T-helper 17 cell (primary cell): ENCODE results near the gene PRDM5. TPM values are rescaled to one million over a fixed set of nuclear protein-coding genes. Genes with fewer than 3 reads are reported as not detected.
A peak's percentile ranks its signal among the peaks of the same experiment; 100 is the strongest.

Source experiments
- ATAC-seq: fragments of 150-1000 bp; cut with Tn5 transposase; 2 replicates; pipeline ENCODE4 v1.10.0; 2021; ENCODE audit warnings: mild to moderate bottlenecking, moderate library complexity
- DNase-seq, 3 donors: peaks; one replicate each; pipeline versions ENCODE4 v3.0.0 to v3.0.0-alpha.2; 2020 to 2021
- H3K9me3 ChIP-seq: one replicate; pipeline ENCODE4 v1.7.0; 2013; ENCODE audit warnings: low read length, mild to moderate bottlenecking; ENCODE audit not compliant: control insufficient read depth, poor library complexity, severe bottlenecking
- H3K27ac Mint-ChIP-seq: one replicate; pipeline ENCODE4 v1.8.0; 2022; ENCODE audit warnings: mild to moderate bottlenecking, moderate library complexity, mixed read lengths
- H3K27me3 Mint-ChIP-seq: one replicate; pipeline ENCODE4 v1.8.0; 2022; ENCODE audit warnings: mixed read lengths
- H3K36me3 Mint-ChIP-seq: one replicate; pipeline ENCODE4 v1.8.0; 2022; ENCODE audit warnings: low read depth, mixed read lengths
- H3K4me1 Mint-ChIP-seq: one replicate; pipeline ENCODE4 v1.8.0; 2022; ENCODE audit warnings: mild to moderate bottlenecking, mixed read lengths
- H3K4me3 Mint-ChIP-seq: one replicate; pipeline ENCODE4 v1.8.0; 2022; ENCODE audit warnings: mild to moderate bottlenecking, moderate library complexity, mixed read lengths
- total RNA-seq, 4 donors: library from RNA in 2 of 4; stranded (reverse) in 2 of 4; gene quantifications; one replicate each; pipeline ENCODE4 v1.2.3 and lab custom pipeline; 2022 to 2026

PRDM5 gene
- total RNA-seq, 2 donors from 2014 or later: 0.15 TPM; not detected in 1

- H3K9me3 ChIP-seq: no peaks in the 10 kb centered on the region
- no peak for DNase-seq
- no peak overlapping the region for H3K27ac Mint-ChIP-seq
- no peak for ATAC-seq
- peaks cover 25% of the 10 kb centered on the region for H3K27me3 Mint-ChIP-seq
- no peaks in the 10 kb centered on the region for H3K36me3 Mint-ChIP-seq
- H3K4me1 Mint-ChIP-seq: peaks cover 4% of the 10 kb centered on the region
- no peak overlapping the region for H3K4me3 Mint-ChIP-seq
Measured at GRCh38 chr4:120736312-120736711, 186.2 kb downstream of the PRDM5 start.

GRCh38 chr4:120733968-120734367, 188.6 kb downstream of the PRDM5 start:
- Mint-ChIP-seq H3K27me3 (peaks cover 20% of the 10 kb centered on the region), H3K27ac (peak overlapping the region; percentile 34), H3K4me3 (no peak overlapping the region), H3K36me3 (peaks cover 2% of the 10 kb centered on the region), H3K4me1 (peaks cover 4% of the 10 kb centered on the region)
- no peak for ATAC-seq
- no peak for DNase-seq
- H3K9me3 ChIP-seq: no peaks in the 10 kb centered on the region

GRCh38 chr4:120733054-120733453, 189.5 kb downstream of the PRDM5 start:
- peaks cover 4% of the 10 kb centered on the region for H3K4me1 Mint-ChIP-seq
- H3K36me3 Mint-ChIP-seq: peaks cover 2% of the 10 kb centered on the region
- H3K27ac Mint-ChIP-seq: no peak overlapping the region
- no peak overlapping the region for H3K4me3 Mint-ChIP-seq
- no peaks in the 10 kb centered on the region for H3K9me3 ChIP-seq
- ATAC-seq (no peak), DNase-seq (no peak)
- peaks cover 20% of the 10 kb centered on the region for H3K27me3 Mint-ChIP-seq

- ATAC-seq (no peak), DNase-seq (no peak)
- H3K27me3 Mint-ChIP-seq: peaks cover 32% of the 10 kb centered on the region
- peaks cover 4% of the 10 kb centered on the region for H3K4me1 Mint-ChIP-seq
- peaks cover 2% of the 10 kb centered on the region for H3K36me3 Mint-ChIP-seq
- H3K9me3 ChIP-seq: no peaks in the 10 kb centered on the region
- no peak overlapping the region for H3K4me3 Mint-ChIP-seq
- H3K27ac Mint-ChIP-seq: no peak overlapping the region
Measured at GRCh38 chr4:120731561-120731960, 191.0 kb downstream of the PRDM5 start.

- peaks cover 2% of the 10 kb centered on the region for H3K36me3 Mint-ChIP-seq
- no peak overlapping the region for H3K4me3 Mint-ChIP-seq
- H3K27me3 Mint-ChIP-seq: peaks cover 36% of the 10 kb centered on the region
Measured at GRCh38 chr4:120730777-120731320, 191.7 kb downstream of the PRDM5 start.

GRCh38 chr4:120728892-120729675, 193.4 kb downstream of the PRDM5 start:
- H3K27ac Mint-ChIP-seq: no peak overlapping the region
- H3K27me3 Mint-ChIP-seq: peaks cover 46% of the 10 kb centered on the region

More at GRCh38 chr4:120730777-120731320, 191.7 kb downstream of the PRDM5 start:
- no peak for ATAC-seq
- peaks cover 4% of the 10 kb centered on the region for H3K4me1 Mint-ChIP-seq
- no peak overlapping the region for H3K27ac Mint-ChIP-seq
- H3K9me3 ChIP-seq: no peaks in the 10 kb centered on the region
- no peak for DNase-seq

GRCh38 chr4:120725639-120726580, 196.6 kb downstream of the PRDM5 start:
- Mint-ChIP-seq H3K4me1 (no peaks in the 10 kb centered on the region), H3K4me3 (no peak overlapping the region), H3K27me3 (peaks cover 52% of the 10 kb centered on the region), H3K27ac (no peak overlapping the region), H3K36me3 (peaks cover under 1% of the 10 kb centered on the region)
- DNase-seq (no peak), ATAC-seq (no peak)
- no peaks in the 10 kb centered on the region for H3K9me3 ChIP-seq

More at GRCh38 chr4:120728892-120729675, 193.4 kb downstream of the PRDM5 start:
- DNase-seq: no peak
- Mint-ChIP-seq H3K4me3 (no peak overlapping the region), H3K4me1 (no peaks in the 10 kb centered on the region), H3K36me3 (peaks cover 2% of the 10 kb centered on the region)
- no peaks in the 10 kb centered on the region for H3K9me3 ChIP-seq
- ATAC-seq: no peak

GRCh38 chr4:120724656-120725055, 197.9 kb downstream of the PRDM5 start:
- DNase-seq (no peak), ATAC-seq (no peak)
- Mint-ChIP-seq H3K4me1 (no peaks in the 10 kb centered on the region), H3K4me3 (no peak overlapping the region), H3K36me3 (no peaks in the 10 kb centered on the region), H3K27ac (no peak overlapping the region), H3K27me3 (peaks cover 57% of the 10 kb centered on the region)
- H3K9me3 ChIP-seq: no peaks in the 10 kb centered on the region

GRCh38 chr4:120723986-120724385, 198.5 kb downstream of the PRDM5 start:
- no peak for DNase-seq
- H3K4me3 Mint-ChIP-seq: no peak overlapping the region
- H3K27me3 Mint-ChIP-seq: peaks cover 58% of the 10 kb centered on the region
- no peaks in the 10 kb centered on the region for H3K4me1 Mint-ChIP-seq
- H3K9me3 ChIP-seq: no peaks in the 10 kb centered on the region
- H3K27ac Mint-ChIP-seq: no peak overlapping the region
- H3K36me3 Mint-ChIP-seq: no peaks in the 10 kb centered on the region
- no peak for ATAC-seq

- Mint-ChIP-seq H3K4me1 (no peaks in the 10 kb centered on the region), H3K36me3 (no peaks in the 10 kb centered on the region), H3K27ac (no peak overlapping the region), H3K4me3 (no peak overlapping the region), H3K27me3 (peaks cover 58% of the 10 kb centered on the region)
- DNase-seq: no peak
- H3K9me3 ChIP-seq: no peaks in the 10 kb centered on the region
- no peak for ATAC-seq
Measured at GRCh38 chr4:120723105-120723504, 199.4 kb downstream of the PRDM5 start.

- no peak overlapping the region for H3K4me3 Mint-ChIP-seq
- H3K4me1 Mint-ChIP-seq: no peaks in the 10 kb centered on the region
- ATAC-seq: no peak
- H3K27ac Mint-ChIP-seq: no peak overlapping the region
- no peaks in the 10 kb centered on the region for H3K9me3 ChIP-seq
- no peak for DNase-seq
- H3K27me3 Mint-ChIP-seq: peaks cover 61% of the 10 kb centered on the region
- H3K36me3 Mint-ChIP-seq: no peaks in the 10 kb centered on the region
Measured at GRCh38 chr4:120722655-120723054, 199.9 kb downstream of the PRDM5 start.

- no peaks in the 10 kb centered on the region for H3K9me3 ChIP-seq
- ATAC-seq: no peak
- DNase-seq: no peak
- no peak overlapping the region for H3K27ac Mint-ChIP-seq
- no peaks in the 10 kb centered on the region for H3K36me3 Mint-ChIP-seq
- peaks cover 54% of the 10 kb centered on the region for H3K27me3 Mint-ChIP-seq
- no peak overlapping the region for H3K4me3 Mint-ChIP-seq
- H3K4me1 Mint-ChIP-seq: no peaks in the 10 kb centered on the region
Measured at GRCh38 chr4:120720354-120720934, 202.1 kb downstream of the PRDM5 start.
